Kasumi-1 (cell line): Measurements from ENCODE around the gene HARS1.
"Not testable (repeated sequence)": the region's sequence is repeated elsewhere in the genome, so short reads cannot be mapped to it uniquely, and the experiment has no call there.

ENCODE experiments used
- DNase-seq, 2 experiments: peaks; one replicate each; lab custom pipeline; 2025; lab: John Stamatoyannopoulos, UW

The HARS1 gene

DNA sequence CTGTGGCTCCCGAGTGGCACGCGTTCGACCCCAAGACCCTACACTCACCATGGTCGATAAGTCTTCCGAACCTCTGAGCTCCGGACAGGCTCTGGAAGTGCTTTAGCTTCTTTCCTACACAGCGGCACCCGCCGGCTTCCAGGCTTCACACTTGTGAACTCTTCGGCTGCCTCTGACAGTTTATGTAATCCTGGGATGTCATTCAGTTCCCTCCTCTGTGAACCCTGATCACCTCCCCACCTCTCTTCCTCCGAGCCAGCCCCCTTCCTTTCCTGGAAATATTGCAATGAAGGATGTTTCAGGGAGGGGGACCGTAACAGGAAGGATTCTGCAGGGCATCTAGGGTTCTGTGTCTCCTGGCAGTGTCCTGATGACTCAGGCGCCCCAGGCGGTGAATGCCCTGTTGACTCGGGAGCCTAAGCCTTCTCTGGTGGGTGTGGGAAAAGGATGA is 58.1 kb downstream of the HARS1 start, which contains the start of gene CD14:
CD14 (minus strand) TSS at position 155 of the 451 bp plus-strand sequence; CDS start at position 51, 104 bp downstream.
- DNase-seq, result peak; percentile 27 to 32

- no peak for DNase-seq
These were observed 58.7 kb downstream of the HARS1 start for GRCh38 chr5:140632366-140633020.

GRCh38 chr5:140631831-140632365 is 59.3 kb downstream of the HARS1 start:
- DNase-seq, result no peak

DNA sequence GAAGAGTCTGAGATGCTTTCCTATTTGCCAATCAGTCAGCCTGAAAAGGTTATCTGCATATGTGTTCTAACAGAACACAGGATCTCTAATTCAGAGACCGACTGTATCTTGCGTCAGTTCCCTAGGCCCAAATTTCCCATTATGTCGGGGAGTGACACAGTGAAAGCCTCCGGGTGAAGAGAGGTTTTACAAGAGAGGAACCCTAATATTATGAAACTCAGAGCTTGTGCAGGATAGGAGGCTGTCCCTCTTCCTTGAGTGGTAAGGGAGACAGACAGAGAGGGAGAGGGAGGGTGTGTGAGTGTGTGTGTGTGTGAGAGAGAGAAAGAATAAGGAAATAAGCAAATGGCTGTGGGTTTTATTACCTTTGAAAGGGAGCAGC is 60.1 kb downstream of the HARS1 start:
- no peak for DNase-seq

DNA sequence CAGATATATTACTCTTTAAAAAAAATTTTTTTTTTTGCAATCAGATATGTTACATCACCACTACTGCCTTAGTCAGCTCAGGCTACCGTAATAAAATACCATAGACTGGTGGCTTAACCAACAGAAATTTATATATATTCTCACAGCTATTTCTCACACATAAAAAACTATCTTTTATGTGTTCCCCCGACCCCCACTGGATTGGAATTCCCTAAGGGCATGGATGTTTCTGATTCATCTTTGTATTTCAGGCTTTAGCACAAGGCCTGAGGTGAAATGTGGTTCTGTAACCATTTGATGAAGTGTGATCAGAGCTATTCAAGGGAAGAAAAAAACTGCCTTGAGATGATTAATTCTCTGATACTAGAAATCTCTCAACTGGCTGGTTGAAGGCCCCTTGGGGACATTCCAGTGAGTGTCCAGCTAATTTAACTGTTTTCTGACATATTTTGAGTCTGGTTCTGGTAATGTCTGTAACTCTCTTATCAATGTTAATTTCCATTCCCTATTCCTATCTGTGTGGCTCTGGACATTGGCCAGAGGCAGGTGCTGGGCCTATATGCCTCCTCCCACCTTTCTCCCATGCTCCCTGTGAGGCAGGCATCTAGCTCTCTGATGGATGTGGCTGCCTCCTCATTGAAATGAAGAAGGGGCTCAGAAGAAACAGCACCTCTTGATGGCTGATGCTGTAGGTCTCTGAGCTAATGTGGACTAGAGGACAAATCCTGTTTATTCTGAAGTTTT is 60.7 kb downstream of the HARS1 start:
- no peak for DNase-seq

- DNase-seq, result no peak
These were observed 62.5 kb downstream of the HARS1 start for GRCh38 chr5:140628711-140629110.

DNA sequence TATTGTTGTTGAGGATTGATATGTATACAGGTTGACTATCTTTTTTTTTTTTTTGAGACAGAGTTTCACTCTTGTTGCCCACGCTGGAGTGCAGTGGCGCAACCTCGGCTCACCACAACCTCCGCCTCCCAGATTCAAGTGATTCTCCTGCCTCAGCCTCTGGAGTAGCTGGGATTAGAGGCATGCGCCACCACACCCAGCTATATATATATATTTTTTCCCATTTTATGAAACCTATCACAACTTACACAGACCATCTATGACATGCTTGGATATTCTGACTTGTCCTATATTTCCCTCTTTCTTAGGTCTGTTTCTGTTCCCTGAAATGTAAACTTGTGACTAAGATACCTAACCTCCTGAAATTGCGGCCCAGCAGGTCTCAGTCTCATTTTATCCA is 63.2 kb downstream of the HARS1 start:
- DNase-seq, result no peak

- DNase-seq, result not testable (repeated sequence)
These were observed 66.3 kb downstream of the HARS1 start for GRCh38 chr5:140624886-140625285.
